PC-3 (cell line): ENCODE results near the gene CUL3. TPM values are rescaled to one million over a fixed set of nuclear protein-coding genes. Genes with fewer than 3 reads are reported as not detected.

ENCODE experiments used
- ATAC-seq: fragments of 200-7000 bp; cut with Tn5 transposase; 2 replicates; pipeline ENCODE4 v1.9.1; 2020; ENCODE audit warnings: mild to moderate bottlenecking, moderate library complexity
- BruUV-seq: library from RNA; stranded (reverse); fragments of 400-500 nt; replicated peaks from 2 replicates; lab custom pipeline; 2021; lab: Mats Ljungman, UMichigan
- CTCF ChIA-PET: fragments of 300-600 bp; sonication (Branson Sonifier 250); formaldehyde crosslinking; loops from one replicate; lab custom pipeline; 2022; ENCODE audit warnings: antibody characterized with exemption; lab: Charles Lee
- POLR2A ChIA-PET: fragments of 300-600 bp; sonication (Branson Sonifier 250); formaldehyde crosslinking; loops from one replicate; lab custom pipeline; 2022; ENCODE audit warnings: antibody characterized with exemption; ENCODE audit not compliant: unreplicated experiment; lab: Charles Lee
- DNase-seq: peaks from one replicate; pipeline ENCODE4 v3.0.0-alpha.2; 2015
- H2AFZ ChIP-seq: fragments of 300-600 bp; sonication (generic); 2 replicates; pipeline ENCODE4 v1.6.0; 2016; ENCODE audit warnings: antibody characterized with exemption, low read length
- H3F3A ChIP-seq: fragments of 300-600 bp; sonication (generic); one replicate; pipeline ENCODE4 v1.6.0; 2017; ENCODE audit warnings: antibody characterized with exemption, low read length, control low read depth, mild to moderate bottlenecking; ENCODE audit not compliant: unreplicated experiment
- H3K27ac ChIP-seq: fragments of 300-600 bp; sonication (generic); 2 replicates; pipeline ENCODE4 v1.5.1; 2016; ENCODE audit warnings: mild to moderate bottlenecking, low read length
- H3K27me3 ChIP-seq: fragments of 300-600 bp; sonication (generic); 2 replicates; pipeline ENCODE4 v1.6.1; 2016; ENCODE audit warnings: low read length, mixed read lengths
- H3K36me3 ChIP-seq: fragments of 300-600 bp; sonication (generic); 2 replicates; pipeline ENCODE4 v1.6.1; 2016; ENCODE audit warnings: low read depth, mixed run types, low read length, mixed read lengths
- H3K4me1 ChIP-seq: fragments of 300-600 bp; sonication (generic); 2 replicates; pipeline ENCODE4 v1.5.1; 2016; ENCODE audit warnings: low read length; ENCODE audit not compliant: insufficient read depth
- H3K4me2 ChIP-seq: fragments of 300-600 bp; sonication (generic); 2 replicates; pipeline ENCODE4 v1.6.0; 2016; ENCODE audit warnings: low read length
- H3K4me3 ChIP-seq: fragments of 300-600 bp; sonication (generic); 2 replicates; pipeline ENCODE4 v1.5.1; 2016; ENCODE audit warnings: mild to moderate bottlenecking, low read length, mixed read lengths
- H3K79me2 ChIP-seq: fragments of 300-600 bp; sonication (generic); 2 replicates; pipeline ENCODE4 v1.6.1; 2017; ENCODE audit warnings: low read length, mixed read lengths
- H3K9ac ChIP-seq: fragments of 300-600 bp; sonication (generic); 2 replicates; pipeline ENCODE4 v1.6.0; 2016; ENCODE audit warnings: mild to moderate bottlenecking, low read length
- H3K9me2 ChIP-seq: fragments of 300-600 bp; sonication (generic); replicated peaks from 2 replicates; pipeline ENCODE4 v1.6.1; 2016; ENCODE audit warnings: mixed run types, low read length, mixed read lengths
- H3K9me3 ChIP-seq: fragments of 300-600 bp; sonication (generic); 2 replicates; pipeline ENCODE4 v1.6.1; 2016; ENCODE audit warnings: low read length, mixed read lengths
- H4K20me1 ChIP-seq: fragments of 300-600 bp; sonication (generic); 2 replicates; pipeline ENCODE4 v1.6.1; 2016; ENCODE audit warnings: low read length, mixed read lengths
- EZH2 ChIP-seq: fragments of 300-600 bp; sonication (generic); IDR thresholded peaks from one replicate; pipeline ENCODE4 v1.6.1; 2017; ENCODE audit warnings: antibody characterized with exemption, mild to moderate bottlenecking, low read length; ENCODE audit not compliant: unreplicated experiment
- EZH2phosphoT487 ChIP-seq: fragments of 300-600 bp; sonication (generic); IDR thresholded peaks from 2 replicates; pipeline ENCODE4 v1.6.1; 2018; ENCODE audit warnings: mild to moderate bottlenecking, antibody characterized with exemption, low read length, borderline replicate concordance
- intact Hi-C: fragments of 100-400 bp; cut with micrococcal nuclease; formaldehyde crosslinking; loops from 2 replicates; pipeline ENCODE4 v1.9.0; 2023
- total RNA-seq: library from RNA; depleted of rRNA; stranded (reverse); fragments of >200 nt; gene quantifications from 2 replicates; pipeline ENCODE4 v1.2.3, GENCODE V29; 2014
- TF ChIP-seq, protein P1 (sequence below): fragments of 300-600 bp; sonication (generic); conservative IDR thresholded peaks from 2 replicates; pipeline ENCODE4 v1.5.1; 2017; ENCODE audit warnings: antibody characterized with exemption, low read depth, mild to moderate bottlenecking, low read length

CUL3 gene
- total RNA-seq, 1 experiment from 2014 or later: 50.4 TPM

DNA sequence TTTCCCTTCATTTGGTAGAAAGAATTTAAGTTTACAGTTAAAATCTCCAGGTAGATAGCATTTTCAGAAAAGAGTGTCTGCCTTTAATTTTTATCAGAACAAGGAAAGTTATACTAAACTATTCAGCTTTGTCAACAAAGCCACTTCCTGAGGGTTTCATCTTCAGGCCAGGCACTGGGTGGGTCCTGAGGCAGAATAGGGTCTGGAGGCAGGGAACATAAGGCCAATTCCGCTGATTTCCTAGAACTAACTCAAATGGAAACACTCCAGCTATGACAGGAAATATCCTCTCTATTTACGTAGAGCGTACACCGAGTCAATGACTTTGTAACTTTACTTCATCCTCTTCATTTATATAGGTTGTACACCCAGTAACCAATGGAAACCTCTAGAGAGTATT lies 150.5 kb downstream of the CUL3 start:
- ChIA-PET CTCF (no interaction called here), POLR2A (no interaction called here)
- H2AFZ ChIP-seq: no peak overlapping the region
- no peaks in the 10 kb centered on the region for H3K36me3 ChIP-seq
- no peak for DNase-seq
- H3K4me2 ChIP-seq: no peak overlapping the region
- no peak for ATAC-seq
- H3K9me3 ChIP-seq: no peaks in the 10 kb centered on the region
- intact Hi-C loops: no loop called here
- no peaks in the 10 kb centered on the region for H3F3A ChIP-seq
- TF ChIP-seq, protein P1, sequence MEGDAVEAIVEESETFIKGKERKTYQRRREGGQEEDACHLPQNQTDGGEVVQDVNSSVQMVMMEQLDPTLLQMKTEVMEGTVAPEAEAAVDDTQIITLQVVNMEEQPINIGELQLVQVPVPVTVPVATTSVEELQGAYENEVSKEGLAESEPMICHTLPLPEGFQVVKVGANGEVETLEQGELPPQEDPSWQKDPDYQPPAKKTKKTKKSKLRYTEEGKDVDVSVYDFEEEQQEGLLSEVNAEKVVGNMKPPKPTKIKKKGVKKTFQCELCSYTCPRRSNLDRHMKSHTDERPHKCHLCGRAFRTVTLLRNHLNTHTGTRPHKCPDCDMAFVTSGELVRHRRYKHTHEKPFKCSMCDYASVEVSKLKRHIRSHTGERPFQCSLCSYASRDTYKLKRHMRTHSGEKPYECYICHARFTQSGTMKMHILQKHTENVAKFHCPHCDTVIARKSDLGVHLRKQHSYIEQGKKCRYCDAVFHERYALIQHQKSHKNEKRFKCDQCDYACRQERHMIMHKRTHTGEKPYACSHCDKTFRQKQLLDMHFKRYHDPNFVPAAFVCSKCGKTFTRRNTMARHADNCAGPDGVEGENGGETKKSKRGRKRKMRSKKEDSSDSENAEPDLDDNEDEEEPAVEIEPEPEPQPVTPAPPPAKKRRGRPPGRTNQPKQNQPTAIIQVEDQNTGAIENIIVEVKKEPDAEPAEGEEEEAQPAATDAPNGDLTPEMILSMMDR: no peak
- no peak for TF ChIP-seq EZH2phosphoT487
- no peak for TF ChIP-seq EZH2
- no peak overlapping the region for H3K9ac ChIP-seq
- BruUV-seq: no TSS peak
- no peak overlapping the region for H3K27ac ChIP-seq
- peaks cover 19% of the 10 kb centered on the region for H3K4me1 ChIP-seq
- no peaks in the 10 kb centered on the region for H3K79me2 ChIP-seq
- H3K9me2 ChIP-seq: no peaks in the 10 kb centered on the region
- no peak overlapping the region for H3K4me3 ChIP-seq
- H4K20me1 ChIP-seq: no peaks in the 10 kb centered on the region
- no peaks in the 10 kb centered on the region for H3K27me3 ChIP-seq

DNA sequence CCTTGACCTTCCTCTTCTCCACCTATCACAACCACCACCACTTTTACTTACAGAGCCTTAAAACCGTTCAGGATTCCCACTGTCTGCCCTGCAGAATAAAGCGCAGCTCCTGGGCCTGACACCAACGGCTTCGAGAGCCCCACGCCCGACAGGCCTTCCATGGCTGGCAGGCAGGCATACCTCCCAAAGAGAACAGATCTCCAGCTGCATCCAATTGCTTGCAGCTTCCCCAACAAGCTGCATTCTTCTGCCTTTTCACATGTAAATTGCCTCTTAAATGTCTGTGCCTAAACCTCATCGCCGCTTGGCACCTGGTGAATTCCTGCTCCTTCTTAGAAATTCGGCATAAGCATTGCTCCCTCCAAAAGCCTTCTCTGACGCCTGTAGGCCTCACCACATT lies 151.7 kb downstream of the CUL3 start:
- no TSS peak for BruUV-seq

DNA sequence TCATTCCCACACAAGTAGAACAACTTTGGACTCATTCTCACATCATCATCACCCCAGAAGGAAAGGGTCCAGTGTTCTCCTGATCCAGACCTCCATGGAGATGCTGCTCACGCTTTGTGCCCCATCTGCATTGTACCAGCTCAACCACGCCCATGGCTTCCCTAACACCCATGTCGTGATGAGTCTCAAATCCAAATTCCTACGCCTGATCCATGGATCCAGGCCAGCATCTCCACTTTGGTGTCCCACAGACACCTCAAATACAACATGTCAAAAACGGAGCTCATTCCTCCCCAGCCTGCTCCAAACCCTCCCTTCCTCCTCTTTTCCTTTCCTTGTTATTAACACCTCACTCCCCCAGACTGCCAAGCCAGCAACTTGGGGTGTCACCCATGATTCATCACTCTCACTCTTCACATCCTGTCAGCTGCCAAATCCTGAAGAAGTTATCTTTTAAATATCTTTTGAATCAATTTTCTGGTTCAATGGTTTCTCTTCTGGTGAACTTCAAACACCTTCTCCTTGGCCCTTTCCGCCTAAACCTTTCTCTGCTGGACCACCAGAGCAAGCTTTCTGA lies 153.1 kb downstream of the CUL3 start:
- H3K9me2 ChIP-seq: no peaks in the 10 kb centered on the region
- intact Hi-C loops: no loop called here

More for the DNA sequence above, 151.7 kb downstream of the CUL3 start:
- no peaks in the 10 kb centered on the region for H3F3A ChIP-seq
- no peaks in the 10 kb centered on the region for H3K9me2 ChIP-seq
- no peaks in the 10 kb centered on the region for H3K79me2 ChIP-seq
- intact Hi-C loops: no loop called here
- no peak overlapping the region for H3K27ac ChIP-seq
- no peaks in the 10 kb centered on the region for H3K9me3 ChIP-seq
- H3K27me3 ChIP-seq: no peaks in the 10 kb centered on the region
- no peak overlapping the region for H3K9ac ChIP-seq
- ChIA-PET POLR2A (no interaction called here), CTCF (no interaction called here)
- no peak overlapping the region for H3K4me2 ChIP-seq
- ATAC-seq (no peak), DNase-seq (no peak)
- no peak overlapping the region for H2AFZ ChIP-seq
- H3K4me1 ChIP-seq: peaks cover 19% of the 10 kb centered on the region
- H3K4me3 ChIP-seq: no peak overlapping the region
- no peaks in the 10 kb centered on the region for H4K20me1 ChIP-seq
- H3K36me3 ChIP-seq: no peaks in the 10 kb centered on the region
- TF ChIP-seq EZH2phosphoT487: no peak
- TF ChIP-seq EZH2: no peak
- TF ChIP-seq, protein P1: no peak

More for the DNA sequence above, 153.1 kb downstream of the CUL3 start:
- ChIA-PET POLR2A (no interaction called here), CTCF (no interaction called here)
- BruUV-seq: no TSS peak
- H4K20me1 ChIP-seq: no peaks in the 10 kb centered on the region
- ATAC-seq (no peak), DNase-seq (no peak)
- no peaks in the 10 kb centered on the region for H3F3A ChIP-seq
- no peak overlapping the region for H3K4me3 ChIP-seq
- TF ChIP-seq, protein P1: no peak
- no peak for TF ChIP-seq EZH2
- TF ChIP-seq EZH2phosphoT487: no peak
- H3K9ac ChIP-seq: no peak overlapping the region
- H3K4me2 ChIP-seq: no peak overlapping the region
- no peaks in the 10 kb centered on the region for H3K79me2 ChIP-seq
- no peaks in the 10 kb centered on the region for H3K27me3 ChIP-seq
- H3K4me1 ChIP-seq: peaks cover 14% of the 10 kb centered on the region
- H3K9me3 ChIP-seq: no peaks in the 10 kb centered on the region
- H3K27ac ChIP-seq: no peak overlapping the region
- H2AFZ ChIP-seq: no peak overlapping the region
- no peaks in the 10 kb centered on the region for H3K36me3 ChIP-seq
